HCT116 (cell line): Measurements from ENCODE around the gene FOXB1.

Source experiments
- CTCF ChIP-seq, 3 experiments: fragments of 200-600 bp in 1 of 3; sonication (generic) in 1 of 3; IDR thresholded peaks in 2 of 3; conservative IDR thresholded peaks in 1 of 3; 2 replicates each; pipeline ENCODE4 v1.5.1; 2012 to 2017; ENCODE audit warnings: low read depth in 2 of 3, low read length in 2 of 3, antibody characterized with exemption in 1 of 3, borderline replicate concordance in 1 of 3, control low read depth in 1 of 3, mild to moderate bottlenecking in 1 of 3, mixed read lengths in 1 of 3, mixed run types in 1 of 3, moderate library complexity in 1 of 3; ENCODE audit not compliant: insufficient read depth in 1 of 3
- FOSL1 ChIP-seq: IDR thresholded peaks from 2 replicates; pipeline ENCODE4 v1.6.1; 2012; ENCODE audit warnings: low read depth
- POLR2A ChIP-seq: IDR thresholded peaks from 2 replicates; pipeline ENCODE4 v1.7.0; 2011; ENCODE audit warnings: borderline replicate concordance; ENCODE audit not compliant: insufficient read depth, insufficient read length; ENCODE audit errors: extremely low read depth
- TF ChIP-seq, protein P1 (sequence below): IDR thresholded peaks from 2 replicates; pipeline ENCODE4 v1.6.1; 2011; ENCODE audit warnings: mild to moderate bottlenecking, low read length, moderate library complexity; ENCODE audit not compliant: insufficient replicate concordance; ENCODE audit errors: extremely low read depth

DNA sequence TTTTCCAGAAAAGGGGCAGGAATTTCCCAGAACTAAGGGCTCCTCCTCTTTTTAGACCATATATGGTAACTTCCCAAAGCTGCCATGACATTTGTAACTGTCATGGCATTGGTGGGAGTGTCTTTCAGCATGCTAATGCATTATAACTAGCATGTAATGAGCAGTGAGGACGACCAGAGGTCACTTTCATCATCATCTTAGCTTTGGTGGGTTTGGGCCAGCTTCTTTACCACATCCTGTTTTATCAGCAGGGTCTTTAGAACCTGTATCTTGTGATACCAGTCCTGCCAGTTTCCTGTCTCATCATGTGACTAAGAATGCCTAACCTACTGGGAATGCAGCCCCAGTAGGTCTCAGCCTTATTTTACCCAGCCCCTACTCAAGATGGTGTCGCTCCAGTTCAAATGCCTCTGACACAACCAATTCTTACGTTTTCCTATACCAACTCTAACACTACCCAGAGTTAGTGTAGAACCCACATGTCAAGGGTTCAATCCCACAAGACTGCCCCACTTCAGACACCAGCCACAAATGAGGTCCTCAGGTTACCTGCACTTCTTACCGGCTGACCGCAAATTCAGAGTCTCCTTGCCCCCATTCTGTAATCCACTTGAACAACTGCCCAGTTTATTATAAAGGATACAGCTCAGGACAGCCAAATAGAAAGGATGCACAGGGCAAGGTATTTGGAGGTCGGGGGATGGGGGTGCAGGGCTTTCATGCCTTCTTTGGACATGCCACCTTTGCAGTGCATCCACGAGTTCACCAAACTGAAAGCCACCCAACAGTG, 17.7 kb downstream of the FOXB1 start:
- no peak for TF ChIP-seq CTCF (IDR thresholded peaks at IDR 0.05 in 2 of 3, conservative IDR thresholded peaks at IDR 0.05 in 1 of 3; ENCODE audit: borderline replicate concordance in 1 of 3, insufficient read depth in 1 of 3, low read depth in 2 of 3, low read length in 2 of 3)
- no peak for TF ChIP-seq POLR2A
- TF ChIP-seq FOSL1: no peak
- TF ChIP-seq, protein P1, sequence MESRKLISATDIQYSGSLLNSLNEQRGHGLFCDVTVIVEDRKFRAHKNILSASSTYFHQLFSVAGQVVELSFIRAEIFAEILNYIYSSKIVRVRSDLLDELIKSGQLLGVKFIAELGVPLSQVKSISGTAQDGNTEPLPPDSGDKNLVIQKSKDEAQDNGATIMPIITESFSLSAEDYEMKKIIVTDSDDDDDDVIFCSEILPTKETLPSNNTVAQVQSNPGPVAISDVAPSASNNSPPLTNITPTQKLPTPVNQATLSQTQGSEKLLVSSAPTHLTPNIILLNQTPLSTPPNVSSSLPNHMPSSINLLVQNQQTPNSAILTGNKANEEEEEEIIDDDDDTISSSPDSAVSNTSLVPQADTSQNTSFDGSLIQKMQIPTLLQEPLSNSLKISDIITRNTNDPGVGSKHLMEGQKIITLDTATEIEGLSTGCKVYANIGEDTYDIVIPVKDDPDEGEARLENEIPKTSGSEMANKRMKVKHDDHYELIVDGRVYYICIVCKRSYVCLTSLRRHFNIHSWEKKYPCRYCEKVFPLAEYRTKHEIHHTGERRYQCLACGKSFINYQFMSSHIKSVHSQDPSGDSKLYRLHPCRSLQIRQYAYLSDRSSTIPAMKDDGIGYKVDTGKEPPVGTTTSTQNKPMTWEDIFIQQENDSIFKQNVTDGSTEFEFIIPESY: no peak
